Ovary (tissue), 9 donors: Measurements from ENCODE around the gene PRKD3. TPM values are rescaled to one million over a fixed set of nuclear protein-coding genes. Genes with fewer than 3 reads are reported as not detected.

Experiments used
- DNase-seq, 5 donors: peaks; one replicate each; pipeline ENCODE4 v3.0.0-alpha.2; 2019 to 2020
- H3K27ac ChIP-seq, 2 donors: fragments of 200-600 bp; one replicate each; pipeline versions ENCODE4 v1.5.1 to v1.8.0; 2019 to 2022
- H3K27me3 ChIP-seq: fragments of 200-600 bp; one replicate; pipeline ENCODE4 v1.8.0; 2022
- H3K36me3 ChIP-seq: fragments of 200-600 bp; sonication (generic); one replicate; pipeline ENCODE4 v1.5.1; 2019
- H3K4me1 ChIP-seq: one replicate; pipeline ENCODE4 v1.8.1; 2013; ENCODE audit warnings: mild to moderate bottlenecking, moderate library complexity; ENCODE audit not compliant: insufficient read depth
- H3K4me3 ChIP-seq: fragments of 200-600 bp; sonication (generic); one replicate; pipeline ENCODE4 v1.5.1; 2017
- H3K9me3 ChIP-seq, 2 donors: fragments of 200-600 bp in 1 of 2; sonication (generic) in 1 of 2; one replicate each; pipeline versions ENCODE4 v1.5.1 to v1.8.1; 2013 to 2019; ENCODE audit warnings: mild to moderate bottlenecking in 1 of 2, moderate library complexity in 1 of 2
- CTCF ChIP-seq, 3 donors: fragments of 450-650 bp in 2 of 3; fragments of 200-600 bp in 1 of 3; IDR thresholded peaks; one replicate each; pipeline versions ENCODE4 v1.5.1 to v1.8.0; 2016 to 2022; ENCODE audit warnings: antibody characterized with exemption in 3 of 3, mild to moderate bottlenecking in 1 of 3
- EP300 ChIP-seq: sonication (generic); formaldehyde crosslinking; IDR thresholded peaks from one replicate; pipeline ENCODE4 v1.6.1; 2017; ENCODE audit warnings: antibody characterized with exemption
- POLR2A ChIP-seq: fragments of 450-650 bp; IDR thresholded peaks from one replicate; pipeline ENCODE4 v1.6.1; 2017; ENCODE audit warnings: antibody characterized with exemption, mild to moderate bottlenecking, moderate library complexity
- WGBS, 3 donors: extraction: QIAGEN DNeasy Blood & Tissue Kit in 1 of 3; methylation state at CpG; one replicate each; pipeline versions ENCODE4 v1.1.5 to v1.1.7; 2013 to 2017; 5-methylcytosine and 5-hydroxymethylcytosine counted together
- intact Hi-C, 4 donors: fragments of 100-400 bp; cut with DNase I; formaldehyde crosslinking; loops; one replicate each; pipeline versions ENCODE4 v1.11.0 to v1.15.1; 2022 to 2023
- polyA plus RNA-seq, 2 donors: library from polyadenylated mRNA; stranded (reverse); fragments of 200-250 nt in 1 of 2; fragments of 350-450 nt in 1 of 2; fragmentation: Illumina TruSeq in 1 of 2; extraction: RNeasy Lipid Tissue Mini Kit (QIAGEN cat#74804) in 1 of 2; gene quantifications; one replicate each; pipeline ENCODE4 v1.2.3, GENCODE V29; 2013 to 2014
- total RNA-seq, 7 donors: library from RNA; depleted of rRNA in 2 of 7; stranded (reverse); fragments of >200 nt in 2 of 7; fragmentation: NEBNext Ultra II Directional in 3 of 7; extraction: Animal tissue kit (Norgen Biotek cat#: 25700) in 3 of 7; gene quantifications; one replicate each; pipeline versions ENCODE4 v1.1.0 to v1.2.4, GENCODE V29; 2016 to 2023
- donor health status: DM: no; HTN: no; CAD: no; lungs with moderate emphysema.
- donor health status: DM: no; HTN: no; CAD: no.
- donor health status: Bipolar disorder and iron deficiency.
- donor health status: DM: yes; HTN: yes; CAD: no.
- donor health status: DM: no; HTN: no; CAD: no.
- donor health status: DM: yes; HTN: yes; CAD: no.

The PRKD3 gene
- total and polyA plus RNA-seq, 9 donors = 13.7 to 48.8 (median 38.5) TPM

- WGBS, 3 donors = 92 to 95% (median 93%) methylated on average over 2 of the region's 2 CpGs
- Histone ChIP-seq H3K4me1 (no peaks in the 10 kb centered on the region), H3K9me3 (no peaks in the 10 kb centered on the region), H3K4me3 (no peak overlapping the region), H3K27ac (no peak overlapping the region), H3K27me3 (no peaks in the 10 kb centered on the region), H3K36me3 (no peaks in the 10 kb centered on the region)
- intact Hi-C loops = no loop called here
- DNase-seq = no peak
- TF ChIP-seq POLR2A = no peak
- TF ChIP-seq EP300 = no peak
- TF ChIP-seq CTCF (IDR thresholded peaks at IDR 0.05) = no peak
Measured at GRCh38 chr2:37301408-37301807, 23.2 kb downstream of the PRKD3 start.

DNA sequence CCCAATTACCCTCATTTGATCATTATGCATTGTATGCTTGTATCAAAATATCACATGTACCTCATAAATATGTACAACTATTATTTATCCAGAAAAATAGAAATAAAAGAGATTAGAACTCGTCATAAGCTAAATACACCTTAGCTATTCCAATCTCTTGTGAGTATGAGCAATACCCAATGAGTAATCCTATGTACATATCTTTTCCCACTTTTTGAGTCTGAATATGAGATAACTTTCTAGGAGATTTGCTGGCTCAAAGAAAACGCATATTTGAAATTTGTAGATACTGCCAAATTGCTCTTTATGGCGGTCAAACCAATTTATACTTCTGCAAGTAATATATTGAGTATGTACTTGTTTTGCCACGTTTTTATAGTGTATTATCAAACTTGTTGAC lies 24.1 kb downstream of the PRKD3 start:
- Histone ChIP-seq H3K4me1 (no peaks in the 10 kb centered on the region), H3K36me3 (no peaks in the 10 kb centered on the region), H3K9me3 (no peaks in the 10 kb centered on the region), H3K27me3 (no peaks in the 10 kb centered on the region), H3K27ac (no peak overlapping the region), H3K4me3 (no peak overlapping the region)
- intact Hi-C loops = no loop called here
- 89 to 93% (median 93%) methylated on average over 4 of the region's 4 CpGs for WGBS, 3 donors
- TF ChIP-seq POLR2A (no peak), CTCF (IDR thresholded peaks at IDR 0.05) (no peak), EP300 (no peak)
- no peak for DNase-seq

DNA sequence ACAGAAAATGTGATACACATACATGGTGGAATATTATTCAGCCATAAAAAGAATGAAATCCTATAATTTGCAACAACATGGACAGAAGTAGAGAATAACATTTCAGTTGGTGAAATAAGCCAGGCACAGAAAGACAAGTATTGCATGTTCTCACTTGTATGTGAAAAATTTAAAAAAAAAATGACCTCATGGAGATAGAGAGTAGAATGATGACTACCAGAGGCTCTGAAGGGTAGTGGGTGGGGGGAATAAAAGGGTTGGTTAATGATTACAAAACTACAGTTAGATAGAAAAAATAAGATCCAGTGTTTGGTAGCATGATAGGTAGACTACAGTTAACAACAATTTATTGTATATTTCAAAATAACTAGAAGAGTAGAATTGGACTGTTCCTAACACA lies 24.5 kb downstream of the PRKD3 start:
- Histone ChIP-seq H3K9me3 (no peaks in the 10 kb centered on the region), H3K27me3 (no peaks in the 10 kb centered on the region), H3K36me3 (no peaks in the 10 kb centered on the region), H3K4me3 (no peak overlapping the region), H3K27ac (no peak overlapping the region), H3K4me1 (no peaks in the 10 kb centered on the region)
- DNase-seq = no peak
- intact Hi-C loops = no loop called here
- TF ChIP-seq CTCF (IDR thresholded peaks at IDR 0.05) (no peak), EP300 (no peak), POLR2A (no peak)

- intact Hi-C loops = no loop called here
- Histone ChIP-seq H3K27ac (no peak overlapping the region), H3K4me3 (no peak overlapping the region), H3K36me3 (no peaks in the 10 kb centered on the region), H3K4me1 (no peaks in the 10 kb centered on the region), H3K27me3 (no peaks in the 10 kb centered on the region), H3K9me3 (no peaks in the 10 kb centered on the region)
- DNase-seq = no peak
- TF ChIP-seq POLR2A (no peak), CTCF (IDR thresholded peaks at IDR 0.05) (no peak), EP300 (no peak)
Measured at GRCh38 chr2:37297632-37298031, 27.0 kb downstream of the PRKD3 start.
